HUES64 (cell line): ENCODE results near the gene ABI1.

Experiments used
- H3K27ac ChIP-seq: 2 replicates; pipeline ENCODE4 v1.7.0; 2013; ENCODE audit warnings: low read depth, low read length, inconsistent platforms
- H3K27me3 ChIP-seq: 2 replicates; pipeline ENCODE4 v1.6.1; 2013; ENCODE audit warnings: mild to moderate bottlenecking, low read length; ENCODE audit not compliant: insufficient read depth
- H3K36me3 ChIP-seq: 2 replicates; pipeline ENCODE4 v1.6.1; 2013; ENCODE audit warnings: mild to moderate bottlenecking, low read length; ENCODE audit not compliant: insufficient read depth
- H3K4me1 ChIP-seq: 2 replicates; pipeline ENCODE4 v1.6.1; 2013; ENCODE audit warnings: mild to moderate bottlenecking, low read length, moderate library complexity; ENCODE audit not compliant: insufficient read depth
- H3K4me3 ChIP-seq: 2 replicates; pipeline ENCODE4 v1.5.1; 2013; ENCODE audit warnings: mild to moderate bottlenecking, low read length, moderate library complexity
- H3K9ac ChIP-seq: 2 replicates; pipeline ENCODE4 v1.6.1; 2013; ENCODE audit warnings: mild to moderate bottlenecking, low read depth, low read length
- H3K9me3 ChIP-seq: 2 replicates; pipeline ENCODE4 v1.6.1; 2013; ENCODE audit warnings: low read depth, low read length; ENCODE audit not compliant: insufficient read depth
- WGBS: fragments of 150-250, 120-280 bp; methylation state at CpG from one replicate; pipeline ENCODE4 v1.1.7; 2013; ENCODE audit warnings: missing lambda C conversion rate; 5-methylcytosine and 5-hydroxymethylcytosine counted together

The ABI1 gene

DNA sequence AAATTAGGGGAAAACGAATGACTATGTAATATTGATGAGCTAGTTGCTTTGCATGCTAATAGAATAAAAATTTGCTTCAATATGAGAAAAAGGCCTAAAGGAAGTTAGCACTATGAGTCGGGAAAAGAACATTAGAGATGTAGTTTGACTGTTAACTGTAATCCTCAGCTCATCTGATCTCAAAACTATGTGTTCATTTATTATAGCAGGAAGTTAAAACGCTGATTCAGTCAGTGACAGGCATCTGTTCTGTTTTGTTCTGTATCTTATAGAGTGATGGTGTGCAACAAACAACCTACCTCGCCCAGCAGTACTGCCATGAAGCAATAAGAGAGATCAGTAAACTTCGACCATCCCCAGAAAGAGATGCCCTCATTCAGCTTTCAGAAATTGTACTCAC, 114.7 kb downstream of the ABI1 start:
- 95% methylated on average over 5 of the region's 5 CpGs for WGBS
- Histone ChIP-seq H3K27me3 (no peaks in the 10 kb centered on the region), H3K9me3 (no peaks in the 10 kb centered on the region), H3K4me1 (0 out of 2 replicates have a peak, but pooled peaks cover 6% of the 10 kb centered on the region), H3K36me3 (peaks cover 88% of the 10 kb centered on the region), H3K9ac (no peak overlapping the region), H3K27ac (no peak overlapping the region), H3K4me3 (no peak overlapping the region)

DNA sequence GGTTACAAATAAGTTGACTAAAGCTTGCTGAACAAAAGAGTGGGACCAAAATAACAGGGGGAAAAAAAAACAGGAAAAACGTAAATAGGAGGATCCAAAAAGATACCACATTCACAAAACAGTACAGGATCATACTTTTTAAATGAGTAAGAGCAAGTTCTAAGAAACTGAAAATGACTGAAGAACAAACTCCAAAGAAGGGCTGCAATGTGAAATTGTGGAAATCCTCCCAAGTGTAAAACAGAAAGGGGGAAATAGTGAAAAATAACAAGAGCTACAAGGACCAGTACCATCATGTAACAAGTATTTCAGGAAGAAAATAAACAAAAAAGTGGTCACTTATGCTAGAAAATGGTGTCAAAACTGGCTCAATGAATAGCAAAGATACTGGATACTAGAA, 116.9 kb downstream of the ABI1 start:
- WGBS = no CpG with 5 or more reads among the region's 1 CpG
- no peak overlapping the region for H3K4me3 ChIP-seq
- no peaks in the 10 kb centered on the region for H3K27me3 ChIP-seq
- no peaks in the 10 kb centered on the region for H3K9me3 ChIP-seq
- 0 out of 2 replicates have a peak, but pooled peaks cover 6% of the 10 kb centered on the region for H3K4me1 ChIP-seq
- H3K9ac ChIP-seq = no peak overlapping the region
- H3K36me3 ChIP-seq = peaks cover 93% of the 10 kb centered on the region
- no peak overlapping the region for H3K27ac ChIP-seq

DNA sequence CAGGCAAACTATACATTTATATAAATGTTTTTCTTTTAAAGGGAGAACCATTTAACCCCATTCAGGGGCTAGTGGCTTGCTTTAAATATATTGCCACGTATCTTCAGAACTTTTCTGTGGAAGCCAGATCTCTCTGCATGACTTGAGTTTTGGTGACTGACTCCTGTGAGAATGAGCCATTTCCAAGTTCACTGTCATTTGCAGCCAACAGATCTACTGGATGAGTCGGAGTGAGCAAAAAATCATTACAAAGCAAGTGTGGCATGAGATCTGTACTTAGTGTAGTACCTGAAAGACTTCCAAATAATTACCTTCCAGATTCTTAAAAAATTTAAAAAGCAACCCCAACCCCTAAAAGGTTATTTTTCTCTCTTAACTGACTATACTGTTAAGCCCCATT, 117.7 kb downstream of the ABI1 start:
- WGBS = 100% methylated on average over 2 of the region's 2 CpGs
- no peaks in the 10 kb centered on the region for H3K27me3 ChIP-seq
- no peak overlapping the region for H3K27ac ChIP-seq

DNA sequence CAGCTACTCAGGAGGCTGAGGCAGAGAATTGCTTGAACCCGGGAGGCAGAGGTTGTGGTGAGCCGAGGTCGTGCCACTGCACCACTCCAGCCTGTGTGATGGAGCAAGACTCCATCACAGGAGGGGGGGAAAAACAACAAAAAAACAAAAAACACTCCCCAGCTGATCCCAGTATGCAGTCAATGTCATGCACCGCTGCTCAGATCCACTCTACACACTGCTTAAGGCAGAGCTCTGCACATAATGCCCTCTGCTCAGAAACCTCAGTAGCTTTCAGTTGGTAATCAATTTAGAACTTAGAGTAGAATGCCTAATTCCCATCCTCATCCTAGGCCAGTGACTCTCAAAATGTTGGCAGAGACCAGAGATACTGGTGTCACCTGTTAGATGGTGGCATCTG, 119.4 kb downstream of the ABI1 start:
- WGBS = 94% methylated on average over 4 of the region's 4 CpGs
- Histone ChIP-seq H3K27me3 (no peaks in the 10 kb centered on the region), H3K27ac (no peak overlapping the region), H3K9ac (no peak overlapping the region), H3K36me3 (peaks cover 92% of the 10 kb centered on the region), H3K4me3 (no peak overlapping the region), H3K4me1 (0 out of 2 replicates have a peak, but pooled peaks cover 6% of the 10 kb centered on the region), H3K9me3 (no peaks in the 10 kb centered on the region)

More for the DNA sequence above, 117.7 kb downstream of the ABI1 start:
- Histone ChIP-seq H3K4me3 (no peak overlapping the region), H3K9ac (no peak overlapping the region), H3K36me3 (peaks cover 93% of the 10 kb centered on the region), H3K4me1 (0 out of 2 replicates have a peak, but pooled peaks cover 6% of the 10 kb centered on the region), H3K9me3 (no peaks in the 10 kb centered on the region)

DNA sequence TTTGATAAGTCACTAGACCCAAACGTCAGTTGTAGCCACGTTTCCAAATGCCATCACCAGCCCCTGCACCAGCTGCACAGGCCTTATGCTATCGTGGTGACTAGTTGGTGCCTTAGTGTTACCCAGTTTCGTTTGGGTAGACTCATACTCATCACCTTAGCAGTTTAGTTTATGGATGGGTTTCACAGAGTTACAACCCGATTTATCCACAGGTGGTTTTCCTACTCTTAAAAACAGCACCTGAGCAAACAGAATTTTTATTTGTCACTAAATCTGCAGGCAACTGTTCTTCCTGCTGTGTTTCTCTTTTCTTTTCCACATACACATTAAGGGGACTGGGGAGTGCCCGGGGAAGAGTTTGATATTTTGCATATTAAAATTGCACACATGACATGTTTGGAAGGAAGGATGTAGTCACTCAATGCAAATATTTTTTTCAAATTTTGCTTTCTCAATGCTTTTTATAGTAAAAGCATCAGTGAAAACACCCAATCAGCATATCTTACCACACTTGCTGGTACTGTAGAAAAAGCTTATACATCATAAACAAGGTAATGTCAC, 121.6 kb downstream of the ABI1 start:
- no peak overlapping the region for H3K4me3 ChIP-seq
- peaks cover 93% of the 10 kb centered on the region for H3K36me3 ChIP-seq
- peaks cover 13% of the 10 kb centered on the region; the same call in 1 of the 2 replicates for H3K4me1 ChIP-seq
- H3K27ac ChIP-seq = no peak overlapping the region
- no peaks in the 10 kb centered on the region for H3K27me3 ChIP-seq
- 90% methylated on average over 5 of the region's 6 CpGs for WGBS
- H3K9ac ChIP-seq = no peak overlapping the region
- H3K9me3 ChIP-seq = no peaks in the 10 kb centered on the region

DNA sequence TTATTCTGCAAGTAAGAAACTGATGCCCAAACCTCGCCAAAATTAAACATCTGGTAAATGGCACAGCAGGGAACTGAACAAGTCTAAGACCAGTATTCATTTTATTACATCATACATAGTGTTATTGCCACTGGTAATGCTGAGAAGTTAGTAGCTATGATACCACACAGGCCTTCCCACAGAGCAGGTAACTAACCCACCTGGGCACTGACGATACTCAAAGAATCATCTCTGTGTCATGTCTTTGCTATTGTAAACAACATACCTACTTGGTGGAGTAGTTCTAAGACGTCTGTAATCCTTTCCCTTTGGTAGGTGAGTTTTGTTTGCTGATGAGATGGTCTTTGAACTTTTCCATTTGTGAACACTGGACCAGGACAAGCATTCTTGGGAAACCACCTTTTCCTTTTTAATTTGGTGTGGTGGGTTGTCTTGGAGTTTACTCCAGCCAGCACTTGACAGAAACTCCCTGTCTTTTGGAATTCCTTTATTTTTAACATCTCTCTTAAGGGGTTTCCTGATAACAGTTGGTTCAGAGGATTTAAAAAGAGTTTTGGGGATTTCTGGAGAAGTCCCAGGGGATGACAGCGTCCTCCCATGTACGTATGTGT, 122.4 kb downstream of the ABI1 start:
- no peaks in the 10 kb centered on the region for H3K9me3 ChIP-seq
- H3K4me3 ChIP-seq = no peak overlapping the region
- H3K4me1 ChIP-seq = peaks cover 9% of the 10 kb centered on the region; the same call in 1 of the 2 replicates
- H3K27me3 ChIP-seq = no peaks in the 10 kb centered on the region
- peaks cover 93% of the 10 kb centered on the region for H3K36me3 ChIP-seq
- no peak overlapping the region for H3K27ac ChIP-seq
- H3K9ac ChIP-seq = no peak overlapping the region
- WGBS = 94% methylated on average over 3 of the region's 5 CpGs

DNA sequence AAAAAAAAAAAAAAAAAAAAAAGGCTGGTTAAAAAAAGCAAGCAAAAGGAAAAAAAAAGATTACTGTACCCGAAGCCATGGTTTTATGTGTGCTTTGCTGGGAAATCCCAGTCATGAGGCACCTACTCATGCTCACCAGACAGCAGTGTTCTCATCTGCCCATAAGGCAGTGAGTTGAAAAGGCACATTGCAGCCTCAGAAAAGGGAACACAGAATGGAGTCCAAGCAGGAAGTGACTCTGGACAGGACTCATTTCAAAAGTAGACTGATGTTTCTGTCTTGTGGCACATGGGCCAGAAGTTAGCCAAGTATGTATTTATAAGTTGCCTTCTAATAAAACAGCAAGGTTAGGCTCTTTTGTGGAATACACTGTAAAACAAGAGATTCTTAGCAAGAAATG, 123.0 kb downstream of the ABI1 start:
- Histone ChIP-seq H3K27ac (no peak overlapping the region), H3K4me1 (peaks cover 7% of the 10 kb centered on the region; the same call in 1 of the 2 replicates), H3K27me3 (no peaks in the 10 kb centered on the region), H3K9ac (no peak overlapping the region), H3K9me3 (no peaks in the 10 kb centered on the region), H3K36me3 (peaks cover 91% of the 10 kb centered on the region), H3K4me3 (no peak overlapping the region)
- 93% methylated on average over 1 of the region's 1 CpG for WGBS

DNA sequence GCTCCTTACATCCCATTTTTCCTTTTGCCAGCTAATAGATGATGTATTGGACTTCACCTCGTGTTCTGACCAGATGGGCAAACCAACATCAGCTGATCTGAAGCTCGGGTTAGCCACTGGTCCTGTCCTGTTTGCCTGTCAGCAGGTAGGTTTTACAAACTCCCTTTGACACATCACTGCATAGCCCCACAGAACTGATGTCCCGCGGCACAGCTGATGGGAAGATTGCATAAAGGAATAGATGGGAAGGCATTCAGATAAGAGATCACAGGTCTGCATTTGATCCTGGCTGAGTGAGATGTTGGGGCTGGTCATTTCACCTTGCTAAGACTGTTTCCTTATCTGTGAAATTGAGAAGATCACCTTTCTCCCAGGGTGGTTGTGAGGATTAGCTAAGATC, 125.3 kb downstream of the ABI1 start:
- Histone ChIP-seq H3K4me1 (peaks cover 7% of the 10 kb centered on the region; the same call in 1 of the 2 replicates), H3K36me3 (peaks cover 88% of the 10 kb centered on the region), H3K9me3 (no peaks in the 10 kb centered on the region), H3K27me3 (no peaks in the 10 kb centered on the region), H3K27ac (no peak overlapping the region), H3K4me3 (no peak overlapping the region), H3K9ac (no peak overlapping the region)
- 87% methylated on average over 4 of the region's 4 CpGs for WGBS

DNA sequence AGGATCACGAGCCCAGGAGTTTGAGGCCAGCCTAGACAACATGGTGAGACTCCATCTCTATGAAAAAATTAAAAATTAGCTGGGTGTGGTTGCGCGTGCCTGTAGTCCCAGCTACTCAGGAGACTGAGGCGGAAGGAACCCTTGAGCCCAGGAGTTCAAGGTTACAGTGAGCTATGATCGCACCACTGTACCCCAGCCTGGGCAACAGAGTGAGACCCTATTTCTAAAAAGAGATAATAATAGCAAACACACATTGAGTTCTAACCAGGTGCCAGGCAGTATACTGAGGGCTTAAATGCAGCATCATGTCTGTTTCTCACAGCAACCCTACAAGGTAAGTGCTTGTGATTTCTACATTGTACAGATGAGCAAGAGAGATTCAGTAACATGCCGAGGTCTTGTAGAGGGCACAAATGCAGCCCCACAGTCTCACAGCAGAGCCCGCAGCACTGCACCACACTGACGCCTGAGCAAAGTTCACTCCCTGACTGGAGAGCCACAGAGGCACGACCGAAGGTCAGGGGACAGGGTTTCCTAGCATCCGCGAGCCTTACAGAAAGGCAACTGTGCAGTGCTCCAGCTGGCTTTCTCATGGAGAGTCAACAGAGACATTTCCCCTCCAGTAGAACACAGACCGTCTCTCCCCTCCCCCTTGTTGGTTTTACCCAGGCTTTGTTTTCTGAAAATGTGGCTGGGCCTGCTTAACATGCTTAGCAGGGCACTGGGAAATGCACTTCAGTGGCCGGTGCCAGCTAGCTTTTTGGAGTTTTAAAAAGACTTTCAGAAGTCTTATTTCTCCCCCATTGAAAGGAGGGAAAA, 126.8 kb downstream of the ABI1 start:
- peaks cover 86% of the 10 kb centered on the region for H3K36me3 ChIP-seq
- H3K27me3 ChIP-seq = no peaks in the 10 kb centered on the region
- peak overlapping the region; percentile 65 for H3K9ac ChIP-seq
- H3K9me3 ChIP-seq = no peaks in the 10 kb centered on the region
- peaks cover 7% of the 10 kb centered on the region; the same call in 1 of the 2 replicates for H3K4me1 ChIP-seq
- peak overlapping the region; percentile 50 for H3K27ac ChIP-seq
- WGBS = 81% methylated on average over 14 of the region's 14 CpGs
- no peak overlapping the region for H3K4me3 ChIP-seq

DNA sequence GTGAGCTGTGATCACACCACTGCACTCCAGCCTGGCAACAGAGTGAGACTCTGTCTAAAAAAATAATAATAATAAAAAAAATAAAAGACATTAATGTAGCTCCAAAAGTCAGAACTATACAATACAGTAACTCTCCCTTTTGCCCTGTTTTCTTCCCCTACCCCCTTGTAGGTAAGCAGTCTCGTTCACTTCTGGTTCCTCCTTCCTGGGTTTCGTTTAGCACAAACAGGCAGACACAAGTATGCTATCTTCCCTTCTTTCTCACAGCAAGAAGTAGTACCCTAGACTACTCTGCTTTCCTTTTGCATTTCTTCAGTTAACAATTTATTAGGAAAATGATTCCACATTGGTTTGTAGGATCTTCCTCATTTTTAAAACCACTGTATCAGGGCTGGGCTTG, 130.2 kb downstream of the ABI1 start:
- Histone ChIP-seq H3K36me3 (peaks cover 76% of the 10 kb centered on the region), H3K9ac (no peak overlapping the region), H3K9me3 (no peaks in the 10 kb centered on the region), H3K27ac (no peak overlapping the region), H3K4me1 (peaks cover 7% of the 10 kb centered on the region; the same call in 1 of the 2 replicates), H3K27me3 (no peaks in the 10 kb centered on the region), H3K4me3 (no peak overlapping the region)
- 95% methylated on average over 2 of the region's 2 CpGs for WGBS

DNA sequence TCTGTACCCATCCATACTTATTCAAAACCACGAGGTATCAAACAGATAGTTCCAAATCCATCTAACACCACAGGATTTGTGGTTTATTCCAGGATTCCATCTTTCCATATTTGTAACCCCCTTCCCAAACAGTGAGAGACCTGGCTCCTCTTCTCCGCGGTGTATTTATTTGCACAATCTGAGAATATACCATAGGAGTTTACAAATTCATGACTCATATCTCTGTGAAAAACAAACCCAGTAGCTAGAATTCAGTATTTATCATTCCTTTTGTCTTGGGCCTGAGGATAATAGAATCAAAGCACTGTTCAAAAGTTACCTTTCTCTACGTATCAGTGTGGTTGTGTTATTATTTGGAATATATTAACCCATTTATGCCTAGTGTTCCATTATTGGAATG, 131.4 kb downstream of the ABI1 start:
- Histone ChIP-seq H3K27me3 (no peaks in the 10 kb centered on the region), H3K9me3 (no peaks in the 10 kb centered on the region), H3K27ac (no peak overlapping the region), H3K4me1 (peaks cover 1% of the 10 kb centered on the region; the same call in 1 of the 2 replicates), H3K9ac (no peak overlapping the region), H3K36me3 (peaks cover 76% of the 10 kb centered on the region), H3K4me3 (no peak overlapping the region)
- WGBS = 96% methylated on average over 3 of the region's 4 CpGs
